NCI-H187 (cell line): ENCODE results near the gene TSPAN5.

Experiments used
- DNase-seq, 2 experiments: peaks; one replicate each; lab custom pipeline; 2025; lab: John Stamatoyannopoulos, UW

The TSPAN5 gene

DNA sequence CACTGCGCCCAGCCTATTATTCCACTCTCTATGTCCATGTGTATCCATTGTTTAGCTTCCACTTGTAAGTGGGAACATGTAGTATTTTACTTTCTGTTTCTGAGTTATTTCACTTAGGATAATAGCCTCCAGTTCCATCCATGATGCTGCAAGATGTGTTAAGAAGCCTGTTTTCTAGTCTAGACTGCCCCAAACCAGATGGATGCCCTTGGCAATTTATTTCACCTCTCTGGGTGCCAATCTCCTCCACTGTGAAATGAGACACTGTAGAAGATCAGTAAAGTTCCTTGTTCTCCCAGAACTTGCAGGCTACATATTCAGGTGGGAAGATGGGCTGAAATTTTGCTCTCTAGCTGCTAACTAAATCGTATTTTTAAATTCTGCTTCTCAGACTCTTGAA is 72.8 kb downstream of the TSPAN5 start:
- no peak for DNase-seq

DNA sequence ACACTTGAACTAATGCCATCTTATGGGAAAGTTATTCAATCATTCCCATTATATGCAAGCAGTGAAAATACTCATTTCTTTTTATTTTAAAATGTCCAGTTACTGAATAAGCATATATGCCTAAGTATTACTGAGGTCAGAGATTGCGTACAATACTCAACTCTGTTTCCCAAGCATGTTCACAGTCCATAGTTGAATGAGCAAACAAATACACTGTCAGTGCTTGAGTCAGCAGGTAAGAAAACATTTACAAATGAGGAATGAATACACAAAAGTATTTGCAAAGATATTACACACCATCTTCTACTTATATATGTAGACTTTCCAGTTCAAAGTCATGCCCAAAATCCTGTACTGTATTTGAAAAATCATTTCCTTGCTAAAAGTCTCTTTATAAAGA is 74.1 kb downstream of the TSPAN5 start:
- no peak for DNase-seq

DNA sequence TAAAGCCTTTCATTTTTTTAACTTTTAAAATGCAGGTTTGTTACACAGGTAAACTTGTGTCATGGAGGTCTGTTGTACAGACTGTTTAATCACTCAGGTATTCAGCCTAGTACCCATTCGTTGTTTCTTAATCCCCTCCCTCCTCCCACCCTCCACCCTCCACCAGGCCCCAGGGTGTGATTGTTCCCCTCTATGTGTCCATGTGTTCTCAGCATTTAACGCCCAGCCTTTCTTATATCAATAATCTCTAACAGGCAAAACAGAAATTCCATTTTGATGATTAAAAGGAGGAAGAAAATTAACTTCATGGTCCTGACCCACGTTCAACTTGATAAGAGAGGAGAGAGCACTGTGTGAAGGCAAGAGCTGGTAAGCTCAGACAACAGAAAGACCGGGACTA is 75.1 kb downstream of the TSPAN5 start:
- DNase-seq: no peak

DNA sequence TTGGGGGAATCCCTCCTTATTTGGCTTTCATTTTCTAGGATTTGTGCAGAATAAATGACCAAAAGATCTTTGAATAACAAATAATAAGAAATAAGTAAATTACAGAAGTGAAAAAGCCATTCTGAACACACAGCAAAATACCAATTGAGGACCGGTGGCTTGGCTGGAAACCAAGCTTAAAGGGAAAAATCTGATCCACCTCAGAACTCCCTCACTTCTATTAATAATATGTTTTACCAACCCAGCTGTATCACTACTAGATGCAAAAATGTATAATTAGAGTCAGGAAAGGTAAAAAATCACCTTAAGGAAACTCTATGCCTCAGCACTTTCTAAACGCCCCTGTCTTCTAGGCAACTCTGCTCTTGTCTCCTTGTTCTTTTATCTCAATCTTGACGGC is 77.3 kb downstream of the TSPAN5 start:
- DNase-seq: no peak

DNA sequence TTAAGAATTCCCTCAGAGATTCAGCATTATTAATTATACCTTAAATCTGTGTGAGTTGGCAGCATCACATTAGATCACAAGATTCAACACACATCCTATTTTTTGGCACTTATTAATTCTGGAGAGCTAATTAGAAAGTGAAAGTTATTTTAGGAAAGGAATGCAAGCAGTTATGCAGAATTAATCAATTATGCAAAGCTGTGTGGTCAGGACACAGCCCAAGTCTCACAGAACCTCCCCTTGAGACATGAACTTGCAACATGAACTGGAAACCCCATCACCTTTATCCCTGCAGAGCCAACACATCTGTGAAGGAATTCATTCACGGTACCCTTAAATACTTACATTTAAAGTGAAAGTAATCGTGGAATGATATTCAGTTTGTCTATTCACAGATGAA is 80.5 kb downstream of the TSPAN5 start:
- DNase-seq: no peak

DNA sequence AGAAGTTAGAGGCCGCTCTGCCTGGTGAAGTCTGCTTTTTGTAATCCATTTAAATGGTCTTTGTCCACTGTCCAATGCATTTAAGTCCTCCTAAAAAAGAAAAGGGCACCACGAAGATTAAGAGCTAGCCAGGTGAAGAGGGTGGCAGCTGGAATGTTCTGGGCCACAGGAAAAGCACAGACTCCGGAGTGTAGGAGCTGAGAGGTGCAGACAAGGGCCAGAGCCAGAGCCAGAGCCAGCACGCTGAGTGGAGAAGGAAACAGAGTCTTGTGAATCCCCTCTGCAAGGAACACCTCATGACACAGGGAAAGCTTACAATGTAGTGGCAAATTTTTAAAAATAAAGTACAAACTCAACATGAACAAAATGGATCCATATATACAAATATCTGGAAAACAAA is 83.6 kb downstream of the TSPAN5 start:
- no peak for DNase-seq

DNA sequence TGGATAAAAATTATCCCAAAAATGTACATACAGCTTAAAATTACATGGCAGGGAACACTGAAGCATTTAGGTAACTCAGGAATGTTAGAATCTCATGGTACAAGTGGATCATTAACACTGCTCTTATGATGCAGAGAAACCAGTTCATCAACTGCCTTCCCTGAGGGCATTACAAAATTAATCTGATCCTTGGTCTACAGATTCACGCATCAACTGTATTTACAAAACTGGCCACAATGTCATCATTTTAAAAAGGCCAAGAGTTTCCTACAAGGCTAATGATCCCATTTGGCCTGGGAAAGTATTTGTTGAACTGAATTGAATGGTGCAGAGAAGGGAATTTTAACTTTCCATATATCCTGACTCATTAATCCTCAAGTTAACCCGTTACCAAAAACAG is 84.6 kb downstream of the TSPAN5 start:
- no peak for DNase-seq

DNA sequence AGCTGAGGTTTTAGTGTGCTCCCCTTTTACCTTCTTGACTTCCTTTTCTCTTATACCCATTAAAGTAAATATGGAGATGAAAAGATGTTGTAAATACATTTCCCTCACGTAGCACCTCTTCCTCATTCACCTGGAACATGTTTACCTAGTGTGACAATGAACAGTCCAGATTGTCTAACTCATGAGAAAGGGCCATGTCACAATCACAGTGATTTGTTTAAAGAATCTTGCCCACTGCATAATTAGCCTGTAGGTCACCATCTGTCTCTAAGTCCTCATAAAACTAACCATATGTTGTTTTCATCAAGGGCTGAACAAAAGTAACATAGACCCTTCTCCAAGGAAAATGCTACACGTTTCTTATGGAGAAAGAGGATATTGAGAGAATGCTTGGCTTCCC is 85.7 kb downstream of the TSPAN5 start:
- DNase-seq: no peak

DNA sequence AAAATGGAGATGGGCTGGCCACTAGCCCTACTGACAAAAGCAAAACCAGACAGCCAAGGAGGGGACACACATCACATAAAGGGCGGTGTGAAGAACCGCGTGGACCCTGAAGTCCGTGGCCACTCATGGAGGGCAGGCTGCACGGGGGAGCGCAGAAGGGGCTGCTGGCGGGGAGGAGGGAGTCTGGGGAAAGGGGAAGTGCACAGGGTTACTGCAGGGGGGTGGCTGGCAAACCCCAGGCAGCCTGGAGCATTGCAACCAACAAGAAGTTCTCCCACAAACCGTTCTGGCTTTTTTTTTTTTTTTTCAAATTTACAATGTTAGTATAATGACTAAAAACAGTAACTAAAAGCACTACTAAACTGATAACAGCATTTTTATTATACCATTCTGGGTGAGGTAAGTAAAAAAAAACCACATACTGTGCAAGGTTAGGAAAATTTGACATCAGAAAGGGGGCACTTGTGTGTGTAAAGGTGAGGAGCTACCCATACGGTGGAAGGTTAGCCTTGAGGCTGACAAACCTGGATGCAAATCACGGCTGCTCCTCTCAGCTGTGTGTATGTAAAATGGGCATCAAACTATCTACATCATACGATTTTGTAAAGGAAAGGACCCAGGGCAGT is 87.1 kb downstream of the TSPAN5 start:
- no peak for DNase-seq

DNA sequence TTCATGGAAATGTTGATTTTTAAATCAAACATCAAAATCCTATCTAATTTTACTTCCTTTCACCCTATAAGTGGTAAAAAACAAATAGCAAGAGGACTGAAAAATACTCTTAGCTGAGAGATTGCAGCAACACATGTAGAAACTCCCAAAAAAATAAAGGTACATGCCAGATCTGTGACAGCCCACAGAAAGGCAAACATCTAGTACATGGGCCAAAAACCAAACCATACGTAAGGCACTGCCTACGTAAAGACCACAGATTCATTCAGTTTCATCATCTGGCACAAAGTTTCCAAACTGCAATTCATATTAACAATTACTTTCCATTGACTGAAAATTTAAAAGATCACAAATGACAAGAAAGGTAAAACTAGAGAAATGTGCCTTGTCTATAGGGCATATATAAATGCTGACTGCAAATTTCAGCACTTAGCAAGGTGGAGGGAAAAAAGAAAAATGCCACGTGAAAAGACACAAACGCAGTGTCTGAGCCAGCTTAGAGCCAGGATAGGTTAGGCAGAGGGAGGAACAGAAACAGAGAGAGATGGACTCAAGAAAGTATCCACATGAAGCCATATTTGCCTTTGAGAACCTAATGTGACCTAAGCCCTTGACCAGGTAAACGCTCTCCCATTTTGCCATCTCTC is 88.1 kb downstream of the TSPAN5 start:
- DNase-seq: no peak

DNA sequence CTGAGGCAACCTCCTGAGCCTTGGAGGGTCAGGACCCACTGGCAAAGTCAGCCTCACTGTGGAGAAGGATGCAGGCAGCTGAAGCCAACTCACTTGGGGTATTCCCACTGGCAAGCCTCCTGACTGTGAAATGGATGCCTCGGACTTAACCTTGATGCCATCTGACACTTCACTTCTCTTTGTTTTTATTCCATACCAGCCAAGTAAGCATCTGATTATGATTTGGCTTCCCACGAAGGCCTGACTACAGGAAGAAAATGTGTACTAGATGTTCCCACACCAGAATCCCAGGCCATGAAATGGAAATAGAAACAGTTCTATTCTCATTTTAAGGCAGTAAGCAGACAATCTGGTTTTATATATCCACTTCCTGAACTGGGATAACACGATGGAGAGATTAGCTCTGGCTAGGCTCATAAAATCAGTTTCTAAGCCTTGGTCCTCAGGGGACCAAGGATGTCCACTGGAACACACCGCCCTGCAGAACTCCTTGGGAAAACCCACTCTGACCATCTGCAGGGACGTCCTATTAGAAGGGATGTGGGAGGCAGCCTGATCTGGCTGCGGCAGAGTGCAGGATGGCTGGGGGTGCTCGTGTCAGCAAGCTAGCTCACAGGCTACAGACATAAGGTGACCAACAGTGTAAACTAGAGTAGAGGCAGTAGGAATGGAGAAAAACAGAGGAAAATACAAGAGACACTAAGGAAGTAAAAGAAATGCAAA is 89.3 kb downstream of the TSPAN5 start:
- DNase-seq: no peak

DNA sequence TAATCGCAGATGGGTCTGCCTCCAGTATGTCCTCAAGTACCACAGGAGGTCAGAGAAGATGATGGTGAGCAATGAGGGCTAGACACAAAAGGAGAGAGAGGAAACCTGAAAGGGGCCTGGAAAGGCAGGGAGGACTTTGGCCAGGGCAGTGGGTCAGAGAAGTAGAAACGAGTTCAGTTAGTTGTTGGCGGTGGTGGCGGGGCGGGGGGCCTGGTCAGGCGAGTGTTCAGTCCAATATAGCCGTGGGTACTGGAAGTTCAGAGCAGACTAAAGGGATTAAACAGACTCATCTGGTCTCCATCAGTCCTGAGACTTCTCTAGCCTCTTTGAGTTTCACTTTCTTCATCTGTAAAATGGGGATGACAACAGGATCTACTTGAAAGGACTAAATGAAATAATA is 90.8 kb downstream of the TSPAN5 start:
- DNase-seq: no peak

DNA sequence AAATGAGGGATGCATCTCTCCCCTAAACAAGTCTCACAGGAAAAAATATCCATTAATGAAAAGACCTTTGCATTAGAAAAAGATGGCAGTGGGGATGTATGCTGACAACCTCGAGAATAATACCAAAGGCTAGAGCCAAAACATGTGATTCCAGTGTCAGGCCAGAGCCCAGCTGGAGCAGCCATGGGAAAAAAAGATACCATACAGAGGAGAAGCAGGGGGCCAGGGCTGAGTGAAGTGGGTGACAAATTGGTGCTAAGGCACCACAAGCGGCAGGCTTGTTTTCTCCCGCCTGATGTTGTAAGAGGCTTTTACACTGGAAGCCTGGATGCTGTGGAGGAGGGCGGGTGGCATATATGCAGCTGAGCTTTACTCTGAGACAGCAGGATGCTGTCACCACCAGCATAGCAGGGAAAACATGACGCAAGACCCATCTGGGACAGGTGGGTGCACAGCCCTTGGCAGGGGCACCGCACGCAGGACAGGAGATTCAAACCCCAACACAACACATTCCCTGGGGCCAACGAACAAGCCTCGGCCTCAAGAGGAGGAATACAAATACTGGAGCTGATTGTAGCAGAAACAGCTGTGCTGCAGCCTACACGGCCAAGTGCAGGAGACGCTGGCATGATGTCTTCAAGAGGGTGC is 91.9 kb downstream of the TSPAN5 start:
- no peak for DNase-seq

DNA sequence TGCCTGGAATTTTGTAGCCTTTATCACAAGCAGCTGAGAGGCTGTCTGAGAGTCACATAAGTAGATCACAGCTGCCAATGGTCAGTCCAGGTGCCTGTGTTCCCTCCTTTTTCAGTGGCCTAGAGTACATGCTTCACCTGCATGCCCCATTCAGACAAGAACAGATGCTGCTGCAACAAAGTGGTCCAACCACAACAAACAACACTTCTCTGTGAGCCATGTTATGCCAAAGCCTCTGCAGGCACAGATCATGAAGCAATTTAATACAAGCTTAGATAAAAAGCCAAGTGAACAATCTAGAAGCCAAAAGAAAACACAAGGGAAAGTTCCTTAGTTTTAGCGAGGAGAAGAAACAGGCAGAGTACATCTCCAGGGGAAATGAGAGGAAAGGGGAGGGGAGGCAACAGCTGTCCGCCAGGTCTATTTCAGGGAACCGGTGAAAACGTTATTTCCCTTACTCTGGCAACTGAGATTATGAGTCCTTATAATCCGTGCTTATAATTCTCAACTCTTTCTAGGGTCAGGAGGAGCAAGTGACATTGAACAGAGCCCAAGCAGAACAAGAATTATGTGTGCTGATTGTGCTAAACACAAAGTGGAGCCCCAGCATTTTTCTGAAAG is 92.6 kb downstream of the TSPAN5 start:
- DNase-seq: no peak

DNA sequence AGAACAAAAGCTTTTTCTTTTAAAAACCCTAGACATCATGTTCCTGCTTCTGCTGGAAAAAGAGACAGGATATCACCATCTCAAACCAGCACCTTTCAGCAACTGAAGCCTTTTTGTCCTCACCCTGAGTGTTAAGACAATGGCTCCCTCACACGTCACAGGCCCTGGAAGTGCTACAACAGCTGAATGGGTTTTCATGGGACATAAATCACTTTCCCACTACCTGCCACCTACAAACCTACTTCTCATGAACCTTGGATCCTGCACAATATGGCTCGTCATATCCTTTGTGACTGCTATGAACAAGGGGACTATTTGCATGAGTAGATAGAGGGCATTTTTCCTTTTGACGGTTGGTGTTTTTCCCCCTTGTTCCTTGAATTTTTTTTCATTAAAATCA is 93.6 kb downstream of the TSPAN5 start:
- DNase-seq: peak in 1 of 2 experiments; percentile 4

DNA sequence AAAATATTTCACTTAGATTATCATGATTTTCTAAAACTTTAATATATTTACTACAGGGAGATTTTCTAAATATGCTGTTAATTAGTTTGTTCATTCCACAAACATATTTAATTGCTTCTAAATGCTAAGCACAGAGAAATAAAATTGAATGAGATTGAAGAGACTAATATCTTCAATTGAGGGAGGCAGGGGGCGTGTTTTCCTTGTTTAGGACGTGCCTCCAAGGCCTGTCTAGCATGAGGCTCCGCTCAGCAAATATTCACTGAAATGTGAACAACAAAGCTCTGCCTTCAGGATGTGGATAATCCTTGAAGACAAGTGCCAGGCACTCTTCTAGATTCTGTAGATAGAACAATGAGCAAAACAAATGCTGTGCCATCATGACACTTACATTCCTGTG is 98.1 kb downstream of the TSPAN5 start:
- no peak for DNase-seq

DNA sequence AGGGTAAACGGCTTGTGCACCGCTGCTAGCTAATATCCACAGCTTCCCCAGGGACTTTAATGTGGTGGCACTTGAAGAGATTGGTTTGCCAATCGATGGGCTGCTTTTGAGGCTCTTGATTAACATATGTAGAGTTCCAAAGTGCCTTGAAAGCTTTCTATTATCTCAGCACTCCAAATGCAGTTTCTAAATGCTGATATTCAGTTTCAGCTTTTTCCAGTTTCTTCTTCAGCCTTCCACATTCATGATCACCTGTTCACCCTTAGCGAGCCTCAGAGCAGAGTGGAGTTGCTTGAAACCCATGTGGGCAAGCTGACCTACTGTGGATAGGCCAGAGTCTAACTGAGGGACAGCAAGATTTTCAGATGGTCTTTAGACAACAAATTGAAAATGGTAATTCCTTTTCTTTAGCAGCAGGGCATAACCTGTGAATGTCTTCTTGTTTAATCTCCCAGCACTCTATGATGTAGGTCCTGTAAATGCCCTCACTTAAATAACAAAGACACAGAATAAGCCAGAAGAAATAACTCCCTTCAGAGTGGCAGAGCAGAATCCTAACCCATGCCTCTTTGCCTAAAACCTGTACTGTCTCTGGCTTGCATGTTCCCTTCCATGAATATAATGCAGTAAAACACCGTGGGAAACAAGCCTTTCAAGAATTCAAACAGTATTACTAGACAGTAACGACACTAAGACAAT is 99.8 kb downstream of the TSPAN5 start:
- no peak for DNase-seq

DNA sequence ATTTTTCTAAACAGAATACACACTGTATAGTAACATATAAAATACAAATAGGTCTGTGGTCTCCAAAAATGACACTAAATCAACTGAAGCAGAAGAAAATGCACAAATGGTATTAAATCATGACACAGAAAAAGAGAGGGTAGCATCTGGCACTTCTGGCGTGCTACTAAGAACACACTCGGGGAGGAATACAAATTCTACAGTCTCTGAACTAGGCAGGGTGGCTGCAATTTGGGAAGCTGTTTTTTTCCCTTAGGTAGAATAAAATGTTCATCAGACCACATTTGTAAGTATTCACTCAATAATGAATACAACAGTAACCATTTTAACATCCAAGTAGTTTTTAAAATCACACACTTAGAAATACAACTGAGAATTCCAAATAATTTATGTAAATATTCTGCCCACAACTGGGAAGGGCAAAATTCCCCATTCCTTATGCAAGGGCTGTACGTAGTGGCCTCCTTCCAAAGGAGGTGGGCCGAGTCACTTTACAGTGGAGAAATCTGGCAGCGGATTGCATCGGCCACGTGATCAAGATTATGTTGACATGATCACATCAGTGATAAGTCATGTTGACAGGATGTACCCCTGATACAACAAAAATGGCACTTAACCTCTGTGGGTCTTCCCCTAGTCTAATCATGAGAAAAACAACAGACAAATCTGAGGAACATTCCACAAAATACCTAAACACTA is 101.1 kb downstream of the TSPAN5 start:
- no peak for DNase-seq

DNA sequence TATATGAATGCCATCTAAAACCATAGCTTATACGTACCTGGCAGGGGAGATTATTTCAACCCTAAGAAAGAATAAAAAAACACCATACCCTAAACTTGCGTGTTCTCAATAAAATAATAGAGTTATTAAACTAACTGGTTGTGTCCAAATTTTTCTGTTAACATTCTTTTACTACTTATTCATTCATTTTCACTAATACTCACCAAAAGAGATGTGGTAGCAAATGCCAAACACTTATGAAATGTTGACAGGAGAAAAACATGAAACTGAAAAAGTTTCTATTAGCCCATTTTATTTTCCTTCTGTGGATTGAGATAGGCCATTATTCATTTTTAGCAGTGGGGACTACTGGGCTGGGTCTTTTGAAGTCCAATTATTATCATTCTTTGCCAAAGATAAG is 102.0 kb downstream of the TSPAN5 start:
- no peak for DNase-seq

DNA sequence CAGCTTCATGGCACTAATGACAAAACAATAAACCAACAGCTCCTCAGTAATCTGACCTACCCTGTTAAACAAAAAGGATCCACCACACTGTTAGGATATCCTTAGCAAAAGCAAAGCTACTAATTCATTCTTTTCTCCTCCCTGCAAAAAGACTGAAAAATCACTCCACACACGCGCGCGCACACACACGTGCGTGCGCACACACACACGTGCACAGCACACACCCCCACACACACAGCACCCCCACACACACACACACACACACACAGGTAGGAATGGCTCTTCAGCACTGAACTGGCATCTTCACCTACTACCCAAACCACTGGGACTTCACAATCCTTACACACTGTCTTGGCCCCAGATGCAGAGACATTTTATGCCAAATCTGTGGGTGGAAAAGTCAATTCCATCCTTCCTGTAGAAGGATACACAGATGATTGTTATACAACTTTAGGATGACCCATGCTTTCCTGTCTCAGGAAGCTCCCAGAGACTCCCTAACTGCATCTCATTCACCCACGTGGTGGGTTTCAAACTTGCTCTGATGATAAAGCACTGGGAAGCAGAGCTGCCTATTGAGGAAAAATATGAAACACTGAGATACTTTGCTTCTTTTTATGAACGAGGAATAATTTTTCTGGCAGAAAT is 102.5 kb downstream of the TSPAN5 start:
- no peak for DNase-seq
